Caki2 (cell line): ENCODE data around the gene TSLP. TPM values are rescaled to one million over a fixed set of nuclear protein-coding genes. Genes with fewer than 3 reads are reported as not detected.
A peak's percentile ranks its signal among the peaks of the same experiment; 100 is the strongest.

Source experiments
- DNase-seq: peaks from one replicate; pipeline ENCODE4 v3.0.0-alpha.2; 2015; ENCODE audit warnings: low read depth
- in situ Hi-C: cut with HindIII; loops from 2 replicates; pipeline ENCODE4 v1.10.0; 2016; ENCODE audit warnings: low sequenced_read_pairs, low pct_unique_long_range_greater_than_20kb, mixed read lengths
- total RNA-seq: library from RNA; depleted of rRNA; stranded (reverse); fragments of >200 nt; shearing (Covaris generic); gene quantifications from 2 replicates; pipeline ENCODE4 v1.2.3, GENCODE V29; 2014; ENCODE audit warnings: low replicate concordance

The TSLP gene
- total RNA-seq, 1 experiment from 2014 or later, result not detected

DNA sequence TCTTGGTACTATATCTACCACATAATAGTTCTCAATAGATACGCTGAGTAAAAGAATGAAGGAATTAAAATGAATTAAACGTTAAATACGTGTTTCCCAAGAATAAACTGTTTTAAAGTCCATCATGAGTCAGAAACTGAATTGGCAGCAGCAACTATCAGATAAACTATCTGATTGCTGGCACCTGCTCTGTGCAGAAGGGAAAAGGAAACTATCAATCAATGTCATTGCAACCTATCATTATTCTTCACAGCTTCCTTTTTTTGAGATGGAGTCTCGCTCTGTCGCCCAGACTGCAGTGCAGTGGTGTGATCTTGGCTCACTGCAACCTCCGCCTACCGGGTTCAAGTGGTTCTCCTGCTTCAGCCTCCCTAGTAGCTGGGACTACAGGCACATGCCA is 11.8 kb downstream of the TSLP start:
- no peak for DNase-seq
- in situ Hi-C loops, result no loop called here

GRCh38 chr5:111092062-111092853 is 20.7 kb downstream of the TSLP start, which contains the start of gene WDR36:
Gene WDR36, plus strand, starts transcription at chr5:111092348. Its CDS starts 109 bp downstream, at chr5:111092457.
- in situ Hi-C loops, result no loop called here
- DNase-seq, result peak; percentile 84

DNA sequence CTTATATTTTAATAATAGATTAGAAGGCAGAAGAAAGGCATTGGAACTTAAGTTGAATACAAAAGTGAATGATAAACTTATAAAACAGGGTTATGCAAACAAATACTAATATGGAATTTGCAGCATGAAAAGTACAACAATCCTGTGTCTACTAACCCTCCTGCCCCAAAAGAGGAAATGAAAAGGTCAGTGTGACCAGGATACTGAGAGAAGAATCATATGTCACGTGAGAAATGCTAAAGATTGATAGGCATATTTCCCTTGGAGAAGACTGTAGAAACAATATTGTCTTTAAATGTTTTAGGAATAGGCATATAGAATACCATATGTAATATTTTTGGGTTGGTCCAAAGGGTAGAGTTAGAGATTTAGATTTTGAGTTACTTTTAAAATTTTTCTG is 24.5 kb downstream of the TSLP start:
- DNase-seq, result no peak
- in situ Hi-C loops, result no loop called here

DNA sequence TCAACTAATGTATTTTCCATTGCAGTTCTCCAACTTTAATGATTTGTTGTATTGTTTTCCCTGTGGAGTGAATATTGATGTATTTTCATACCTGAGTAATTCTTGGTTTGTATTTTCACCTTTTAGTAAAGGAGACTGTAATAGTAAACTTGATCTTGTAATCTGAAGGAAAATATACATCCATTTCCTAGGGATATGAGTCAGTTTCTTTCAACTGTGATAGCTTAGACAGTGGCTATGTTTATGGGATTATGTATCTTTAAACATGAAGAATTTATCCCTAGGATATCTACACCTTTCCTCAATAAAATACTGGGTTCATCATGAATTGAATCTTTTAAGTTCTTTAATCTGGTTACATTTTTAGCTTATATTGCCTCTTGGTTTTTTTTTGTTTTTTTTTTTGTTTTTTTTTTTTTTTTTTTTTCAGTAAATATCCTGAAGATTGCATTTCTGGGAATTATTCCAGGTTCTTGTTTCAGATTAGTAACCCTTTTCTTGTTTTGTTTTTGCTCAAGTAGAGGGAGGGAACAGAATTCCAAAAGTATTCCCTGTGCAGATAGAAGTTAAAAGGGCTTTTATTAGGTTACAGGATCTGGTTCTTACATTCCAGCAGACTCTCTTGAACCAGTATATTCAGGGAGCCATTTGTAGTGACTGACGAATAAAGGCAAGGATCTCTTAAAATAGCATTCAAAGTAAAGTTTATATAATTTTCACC is 27.7 kb downstream of the TSLP start:
- no peak for DNase-seq
- in situ Hi-C loops, result no loop called here

- no peak for DNase-seq
- in situ Hi-C loops, result no loop called here
Measured at GRCh38 chr5:111106320-111106948, 34.9 kb downstream of the TSLP start.

DNA sequence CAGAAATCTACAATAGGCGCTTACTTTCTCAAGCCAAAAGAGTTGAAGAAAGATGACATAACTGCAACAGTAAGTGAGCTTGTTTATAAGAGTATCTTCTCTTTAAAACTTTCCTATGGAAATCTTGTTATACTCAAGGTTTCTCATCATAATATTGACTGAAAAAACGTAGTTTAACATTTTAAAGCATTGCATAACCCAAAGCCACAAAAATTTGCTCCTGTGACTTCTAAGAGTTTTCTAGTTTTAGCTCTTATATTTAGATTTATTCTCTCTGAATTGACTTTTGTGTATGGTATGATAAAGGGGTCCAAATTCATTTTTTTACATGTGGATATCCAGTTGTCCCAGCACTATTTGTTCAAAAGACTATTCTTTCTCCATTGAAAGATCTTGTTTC is 35.9 kb downstream of the TSLP start:
- in situ Hi-C loops, result no loop called here
- no peak for DNase-seq

GRCh38 chr5:111111956-111112355 is 40.4 kb downstream of the TSLP start:
- DNase-seq, result no peak
- in situ Hi-C loops, result no loop called here

DNA sequence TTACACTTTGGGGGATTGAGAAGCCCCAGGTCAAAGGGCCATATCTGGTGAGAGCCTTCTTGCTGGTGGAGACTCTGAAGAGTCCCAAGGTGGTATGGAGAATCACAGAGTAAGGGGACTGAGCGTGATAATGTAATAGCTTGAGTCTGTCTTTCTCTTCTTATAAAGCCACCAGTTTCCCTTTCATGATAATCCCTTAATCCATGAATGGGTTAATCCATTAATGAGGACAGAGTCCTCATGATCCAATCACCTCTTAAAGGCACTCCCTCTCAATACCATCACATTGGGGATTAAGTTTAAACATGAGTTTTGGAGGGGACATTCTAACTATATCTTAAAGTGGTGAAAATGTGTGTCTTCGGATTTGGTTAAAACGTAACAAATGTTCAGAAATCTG is 42.2 kb downstream of the TSLP start:
- DNase-seq, result no peak
- in situ Hi-C loops, result no loop called here

GRCh38 chr5:111115229-111115628 is 43.7 kb downstream of the TSLP start:
- in situ Hi-C loops, result no loop called here
- DNase-seq, result no peak

- in situ Hi-C loops, result no loop called here
- DNase-seq, result no peak
Measured at GRCh38 chr5:111116550-111116949, 45.0 kb downstream of the TSLP start.

- DNase-seq, result no peak
- in situ Hi-C loops, result no loop called here
Measured at GRCh38 chr5:111117136-111117535, 45.6 kb downstream of the TSLP start.

GRCh38 chr5:111119221-111119620 is 47.7 kb downstream of the TSLP start:
- DNase-seq, result no peak
- in situ Hi-C loops, result no loop called here

DNA sequence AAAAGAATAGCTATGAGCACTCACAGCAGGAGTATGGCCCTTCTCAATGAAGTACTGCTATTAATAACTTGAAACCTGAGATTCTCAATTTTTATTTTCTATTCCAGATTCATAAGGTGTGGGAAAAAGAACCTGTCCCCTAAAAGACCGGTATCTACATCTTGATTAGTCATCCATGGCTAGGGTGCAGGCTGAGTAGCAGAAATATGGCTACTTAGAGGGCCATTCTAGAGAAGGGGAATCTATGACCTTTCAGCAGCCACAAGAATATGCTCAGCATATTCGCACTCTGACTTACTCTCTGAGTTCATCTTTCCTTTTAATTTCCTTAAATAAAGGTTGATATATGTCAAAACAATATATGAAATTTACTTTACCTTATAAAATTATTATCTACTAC is 48.3 kb downstream of the TSLP start:
- in situ Hi-C loops, result no loop called here
- DNase-seq, result no peak

GRCh38 chr5:111120911-111121310 is 49.4 kb downstream of the TSLP start:
- in situ Hi-C loops, result no loop called here
- peak; percentile 6 for DNase-seq

DNA sequence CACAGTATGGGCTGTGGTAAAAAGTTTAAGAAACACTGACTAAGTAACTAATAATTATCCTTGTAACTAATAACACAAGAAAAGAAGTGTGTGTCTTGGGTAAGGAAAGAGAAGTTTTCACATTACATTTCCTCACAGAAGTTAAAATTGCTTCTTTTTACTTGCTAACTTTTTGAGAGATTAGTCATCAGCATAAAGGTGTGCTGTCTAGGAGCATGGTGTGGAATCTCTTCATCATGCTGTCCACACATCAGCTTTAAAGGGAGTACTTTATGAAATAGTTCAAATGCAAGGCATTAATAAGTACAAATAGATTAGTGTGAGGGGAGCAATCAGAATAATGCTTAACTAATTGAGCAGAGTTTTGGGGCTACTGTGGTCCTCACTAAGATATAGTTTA is 50.4 kb downstream of the TSLP start:
- in situ Hi-C loops, result no loop called here
- DNase-seq, result no peak

- in situ Hi-C loops, result no loop called here
- no peak for DNase-seq
Measured at GRCh38 chr5:111122398-111122797, 50.9 kb downstream of the TSLP start.

- DNase-seq, result no peak
- in situ Hi-C loops, result no loop called here
Measured at GRCh38 chr5:111124793-111125192, 53.3 kb downstream of the TSLP start.

DNA sequence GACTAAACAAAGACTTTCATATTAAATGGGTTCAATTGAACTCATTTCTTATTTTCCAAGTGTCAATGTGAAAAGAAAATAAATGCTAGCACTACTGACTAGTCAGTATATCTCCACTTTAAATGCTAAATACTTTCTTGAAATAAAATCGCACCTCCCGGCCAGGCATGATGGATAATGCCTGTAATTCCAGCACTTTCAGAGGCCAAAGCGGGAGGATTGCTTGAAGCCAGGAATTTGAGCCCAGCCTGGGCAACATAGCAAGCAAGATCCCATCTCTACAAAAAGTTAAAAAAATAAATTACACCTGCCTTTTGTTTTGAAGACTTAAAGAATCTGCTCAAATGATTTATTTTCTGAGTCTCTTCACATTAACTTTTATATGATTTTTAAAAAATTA is 55.4 kb downstream of the TSLP start:
- no peak for DNase-seq
- in situ Hi-C loops, result no loop called here
